Natural killer cell (primary cell): ENCODE results near the gene MBNL3. TPM values are rescaled to one million over a fixed set of nuclear protein-coding genes. Genes with fewer than 3 reads are reported as not detected.
A peak's percentile ranks its signal among the peaks of the same experiment; 100 is the strongest.

Source experiments
- ATAC-seq, 3 donors: fragments of 150-1000 bp in 2 of 3; fragments of 200-7000 bp in 1 of 3; cut with Tn5 transposase; 1 replicate in 1 of 3; 2 replicates in 2 of 3; pipeline ENCODE4 v1.10.0; 2021; ENCODE audit warnings: mild to moderate bottlenecking in 2 of 3, moderate library complexity in 2 of 3
- DNase-seq, 2 donors: peaks; one replicate each; pipeline versions ENCODE4 v3.0.0 to v3.0.0-alpha.2; 2013 to 2021; ENCODE audit warnings: mixed read lengths in 1 of 2
- H3K27ac ChIP-seq: one replicate; pipeline ENCODE4 v1.5.1; 2013; ENCODE audit warnings: mild to moderate bottlenecking, low read length
- H3K27me3 ChIP-seq: one replicate; pipeline ENCODE4 v1.6.1; 2013; ENCODE audit warnings: low read length; ENCODE audit not compliant: control insufficient read depth, insufficient read depth
- H3K36me3 ChIP-seq: one replicate; pipeline ENCODE4 v1.6.1; 2013; ENCODE audit warnings: low read length; ENCODE audit not compliant: control insufficient read depth, insufficient read depth
- H3K4me1 ChIP-seq: one replicate; pipeline ENCODE4 v1.6.1; 2013; ENCODE audit warnings: low read length; ENCODE audit not compliant: control insufficient read depth, insufficient read depth
- H3K4me3 ChIP-seq: one replicate; pipeline ENCODE4 v1.5.1; 2013; ENCODE audit warnings: low read length
- H3K9me3 ChIP-seq: one replicate; pipeline ENCODE4 v1.6.1; 2013; ENCODE audit warnings: low read length; ENCODE audit not compliant: control insufficient read depth, insufficient read depth
- H3K27ac Mint-ChIP-seq, 2 donors: one replicate each; pipeline ENCODE4 v1.8.0; 2022; ENCODE audit warnings: mild to moderate bottlenecking in 2 of 2, mixed read lengths in 2 of 2, moderate library complexity in 1 of 2
- H3K27me3 Mint-ChIP-seq, 2 donors: one replicate each; pipeline ENCODE4 v1.8.0; 2022; ENCODE audit warnings: low read depth in 2 of 2, mixed read lengths in 2 of 2
- H3K36me3 Mint-ChIP-seq: one replicate; pipeline ENCODE4 v1.8.0; 2022; ENCODE audit warnings: mixed read lengths
- H3K4me1 Mint-ChIP-seq, 2 donors: one replicate each; pipeline ENCODE4 v1.8.0; 2022; ENCODE audit warnings: mixed read lengths in 2 of 2
- H3K4me3 Mint-ChIP-seq: one replicate; pipeline ENCODE4 v1.8.0; 2022; ENCODE audit warnings: mild to moderate bottlenecking, moderate library complexity, mixed read lengths
- H3K9me3 Mint-ChIP-seq, 2 donors: one replicate each; pipeline ENCODE4 v1.8.0; 2022; ENCODE audit warnings: mixed read lengths in 2 of 2
- CTCF ChIP-seq: fragments of 200-600 bp; IDR thresholded peaks from one replicate; pipeline ENCODE4 v1.8.0; 2022; ENCODE audit warnings: antibody characterized with exemption
- WGBS: methylation state at CpG from one replicate; pipeline ENCODE4 v1.1.7; 2013; ENCODE audit warnings: missing lambda C conversion rate; ENCODE audit not compliant: insufficient coverage; 5-methylcytosine and 5-hydroxymethylcytosine counted together
- intact Hi-C: fragments of 100-400 bp; cut with micrococcal nuclease; formaldehyde crosslinking; loops from one replicate; pipeline ENCODE4 v1.14.2; 2022
- total RNA-seq, 4 donors: library from RNA; stranded (reverse); fragments of 120-200 nt in 1 of 4; gene quantifications; one replicate each; pipeline versions ENCODE4 v1.2.3 to v1.2.4, GENCODE V29; 2013 to 2022

The MBNL3 gene
- total RNA-seq, 3 donors from 2014 or later (not counting 1 experiment from before 2014, with no cell fraction given) = 55.3 to 64.3 (median 59.3) TPM

GRCh38 chrX:132480581-132481203, 8.1 kb downstream of the MBNL3 start:
- ATAC-seq = peak; percentile 86 to 90 (median 89)
- no peaks in the 10 kb centered on the region for H3K9me3 Mint-ChIP-seq
- no peaks in the 10 kb centered on the region for H3K36me3 Mint-ChIP-seq
- TF ChIP-seq CTCF = no peak
- WGBS = 2% methylated on average over 4 of the region's 6 CpGs
- H3K27ac Mint-ChIP-seq = peak overlapping the region; percentile 95 to 96
- H3K4me1 Mint-ChIP-seq = peaks cover 16 to 26% of the 10 kb centered on the region in 2 donors
- intact Hi-C loops = loop anchor here (1.0 to 10.0 kb wide), 2 partner anchors 8 to 194 kb away; no protein-coding TSS in a partner anchor
- H3K27me3 Mint-ChIP-seq = peaks cover 0 to 4% of the 10 kb centered on the region in 2 donors
- H3K27me3 ChIP-seq = no peaks in the 10 kb centered on the region
- no peaks in the 10 kb centered on the region for H3K36me3 ChIP-seq
- H3K4me3 ChIP-seq = peak overlapping the region; percentile 48
- H3K9me3 ChIP-seq = no peaks in the 10 kb centered on the region
- peak overlapping the region; percentile 92 for H3K4me3 Mint-ChIP-seq
- H3K4me1 ChIP-seq = peaks cover 21% of the 10 kb centered on the region
- H3K27ac ChIP-seq = peak overlapping the region; percentile 98
- DNase-seq = peak; percentile 32 to 72

GRCh38 chrX:132474544-132475248, 14.1 kb downstream of the MBNL3 start:
- ATAC-seq (no peak), DNase-seq (no peak)
- no peak for TF ChIP-seq CTCF
- no peaks in the 10 kb centered on the region for H3K9me3 ChIP-seq
- WGBS = 100% methylated on average over 1 of the region's 1 CpG
- Mint-ChIP-seq H3K9me3 (no peaks in the 10 kb centered on the region), H3K4me1 (peaks cover 16 to 17% of the 10 kb centered on the region in 2 donors), H3K4me3 (no peak overlapping the region), H3K27me3 (peaks cover 0 to 9% of the 10 kb centered on the region in 2 donors), H3K27ac (peak overlapping the region; percentile 7 to 66), H3K36me3 (no peaks in the 10 kb centered on the region)
- H3K36me3 ChIP-seq = no peaks in the 10 kb centered on the region
- H3K27ac ChIP-seq = no peak overlapping the region
- H3K27me3 ChIP-seq = no peaks in the 10 kb centered on the region
- intact Hi-C loops = loop anchor here (2.0 kb wide), 1 partner anchor 14 kb away; the partner anchor contains the start of gene MBNL3
- peaks cover 6% of the 10 kb centered on the region for H3K4me1 ChIP-seq
- H3K4me3 ChIP-seq = no peak overlapping the region

GRCh38 chrX:132472397-132472796, 16.4 kb downstream of the MBNL3 start:
- ATAC-seq (no peak), DNase-seq (no peak)
- Histone ChIP-seq H3K4me3 (no peak overlapping the region), H3K36me3 (no peaks in the 10 kb centered on the region), H3K27ac (no peak overlapping the region), H3K4me1 (no peaks in the 10 kb centered on the region), H3K9me3 (no peaks in the 10 kb centered on the region), H3K27me3 (no peaks in the 10 kb centered on the region)
- Mint-ChIP-seq H3K27me3 (peaks cover 0 to 9% of the 10 kb centered on the region in 2 donors), H3K4me1 (peaks cover 13 to 17% of the 10 kb centered on the region in 2 donors), H3K27ac (no peak overlapping the region), H3K4me3 (no peak overlapping the region), H3K36me3 (no peaks in the 10 kb centered on the region), H3K9me3 (no peaks in the 10 kb centered on the region)
- WGBS = no CpG with 5 or more reads among the region's 1 CpG
- intact Hi-C loops = no loop called here
- TF ChIP-seq CTCF = no peak
